Liver (tissue), 9 donors: Measurements from ENCODE around the gene TMEM168. TPM values are rescaled to one million over a fixed set of nuclear protein-coding genes. Genes with fewer than 3 reads are reported as not detected.

Source experiments
- DNase-seq: peaks from one replicate; pipeline ENCODE4 v3.0.0-alpha.2; 2017; ENCODE audit warnings: low spot score
- H3K27ac ChIP-seq, 2 donors: one replicate each; pipeline ENCODE4 v1.7.0; 2013; ENCODE audit warnings: inconsistent platforms in 2 of 2, low read length in 2 of 2, control low read depth in 1 of 2, low read depth in 1 of 2, mild to moderate bottlenecking in 1 of 2
- H3K27me3 ChIP-seq, 4 donors: one replicate each; pipeline versions ENCODE4 v1.6.1 to v1.7.0; 2013; ENCODE audit warnings: low read length in 3 of 4, inconsistent platforms in 1 of 4, mild to moderate bottlenecking in 1 of 4, moderate library complexity in 1 of 4; ENCODE audit not compliant: control insufficient read depth in 4 of 4, insufficient read depth in 4 of 4
- H3K36me3 ChIP-seq, 4 donors: one replicate each; pipeline versions ENCODE4 v1.6.1 to v1.7.0; 2013; ENCODE audit warnings: low read length in 3 of 4, mild to moderate bottlenecking in 3 of 4, low read depth in 1 of 4, moderate library complexity in 1 of 4; ENCODE audit not compliant: control insufficient read depth in 4 of 4, insufficient read depth in 3 of 4
- H3K4me1 ChIP-seq, 4 donors: one replicate each; pipeline versions ENCODE4 v1.6.1 to v1.7.0; 2013; ENCODE audit warnings: low read length in 3 of 4, mild to moderate bottlenecking in 3 of 4, moderate library complexity in 1 of 4; ENCODE audit not compliant: control insufficient read depth in 4 of 4, insufficient read depth in 4 of 4
- H3K4me3 ChIP-seq, 3 donors: one replicate each; pipeline versions ENCODE4 v1.6.1 to v1.7.0; 2013; ENCODE audit warnings: low read length in 3 of 3, control low read depth in 1 of 3, low read depth in 1 of 3, mild to moderate bottlenecking in 1 of 3
- H3K9ac ChIP-seq, 2 donors: one replicate each; pipeline ENCODE4 v1.7.0; 2013; ENCODE audit warnings: low read length in 2 of 2, mild to moderate bottlenecking in 2 of 2, moderate library complexity in 2 of 2, control low read depth in 1 of 2, low read depth in 1 of 2
- H3K9me3 ChIP-seq, 4 donors: one replicate each; pipeline versions ENCODE4 v1.6.1 to v1.7.0; 2013; ENCODE audit warnings: low read length in 3 of 4; ENCODE audit not compliant: control insufficient read depth in 4 of 4
- EGR1 ChIP-seq, 2 donors: IDR thresholded peaks; 2 replicates each; pipeline ENCODE4 v1.6.1; 2016 to 2018; ENCODE audit warnings: antibody characterized with exemption in 2 of 2, low read depth in 2 of 2
- FOXA1 ChIP-seq: IDR thresholded peaks from 2 replicates; pipeline ENCODE4 v1.6.1; 2016; ENCODE audit warnings: antibody characterized with exemption
- FOXA2 ChIP-seq: IDR thresholded peaks from 2 replicates; pipeline ENCODE4 v1.6.1; 2016; ENCODE audit warnings: antibody characterized with exemption
- GABPA ChIP-seq, 2 donors: IDR thresholded peaks in 1 of 2; conservative IDR thresholded peaks in 1 of 2; 2 replicates each; pipeline ENCODE4 v1.6.1; 2016; ENCODE audit warnings: antibody characterized with exemption in 2 of 2, mild to moderate bottlenecking in 1 of 2, moderate library complexity in 1 of 2
- HNF4A ChIP-seq, 2 donors: conservative IDR thresholded peaks; 2 replicates each; pipeline ENCODE4 v1.6.1; 2016; ENCODE audit warnings: antibody characterized with exemption in 2 of 2, mild to moderate bottlenecking in 2 of 2
- HNF4G ChIP-seq: IDR thresholded peaks from 2 replicates; pipeline ENCODE4 v1.6.1; 2016; ENCODE audit warnings: antibody characterized with exemption
- NR2F2 ChIP-seq: IDR thresholded peaks from 2 replicates; pipeline ENCODE4 v1.6.1; 2016; ENCODE audit warnings: antibody characterized with exemption
- RAD21 ChIP-seq, 2 donors: IDR thresholded peaks; 2 replicates each; pipeline ENCODE4 v1.6.1; 2016; ENCODE audit warnings: antibody characterized with exemption in 2 of 2, mild to moderate bottlenecking in 2 of 2
- RXRA ChIP-seq, 2 donors: IDR thresholded peaks; 2 replicates each; pipeline ENCODE4 v1.6.1; 2017 to 2018; ENCODE audit warnings: antibody characterized with exemption in 2 of 2, mild to moderate bottlenecking in 1 of 2
- SP1 ChIP-seq: IDR thresholded peaks from 2 replicates; pipeline ENCODE4 v1.6.1; 2018; ENCODE audit warnings: antibody characterized with exemption, mild to moderate bottlenecking
- TAF1 ChIP-seq: conservative IDR thresholded peaks from 2 replicates; pipeline ENCODE4 v1.6.1; 2016; ENCODE audit warnings: antibody characterized with exemption, mild to moderate bottlenecking
- YY1 ChIP-seq: IDR thresholded peaks from 2 replicates; pipeline ENCODE4 v1.6.1; 2016; ENCODE audit warnings: antibody characterized with exemption, mild to moderate bottlenecking
- WGBS: extraction: QIAGEN DNeasy Blood & Tissue Kit; methylation state at CpG from one replicate; pipeline ENCODE4 v1.1.7; 2013; 5-methylcytosine and 5-hydroxymethylcytosine counted together
- polyA plus RNA-seq, 2 donors: library from polyadenylated mRNA; stranded (reverse) in 1 of 2; unstranded in 1 of 2; fragments of 200-250 nt in 1 of 2; fragments of >200 nt in 1 of 2; fragmentation: Nextera tagmentation in 1 of 2; extraction: Ambion mirVana in 1 of 2; gene quantifications; one replicate each; pipeline versions ENCODE4 v1.2.1 to v1.2.3, GENCODE V29; 2013 to 2015
- total RNA-seq, 2 donors: library from RNA; depleted of rRNA; stranded (reverse); fragments of >200 nt; gene quantifications; one replicate each; pipeline ENCODE4 v1.2.3, GENCODE V29; 2014
- TF ChIP-seq, protein P1 (sequence below): IDR thresholded peaks from 2 replicates; pipeline ENCODE4 v1.6.1; 2016; ENCODE audit warnings: antibody characterized with exemption, mild to moderate bottlenecking
- TF ChIP-seq, protein P2 (sequence below): IDR thresholded peaks from 2 replicates; pipeline ENCODE4 v1.6.1; 2016; ENCODE audit warnings: antibody characterized with exemption
- TF ChIP-seq, protein P3 (sequence below): IDR thresholded peaks from 2 replicates; pipeline ENCODE4 v1.6.1; 2016; ENCODE audit warnings: antibody characterized with exemption
- TF ChIP-seq, protein P4 (sequence below): fragments of 150-350 bp; IDR thresholded peaks from 2 replicates; pipeline ENCODE4 v1.5.1; 2017; ENCODE audit warnings: improper control_type of control experiment, low read depth, low read length; ENCODE audit not compliant: missing input control
- TF ChIP-seq, protein P5 (sequence below): IDR thresholded peaks from 2 replicates; pipeline ENCODE4 v1.6.1; 2016; ENCODE audit warnings: antibody characterized with exemption
- donor health status: healthy.
- donor health status: healthy.
- donor health status: healthy.
- donor health status: healthy.
- donor health status: healthy.

TMEM168 gene
- total and polyA plus RNA-seq, 4 donors, result 4.6 to 16.8 (median 7.7) TPM

DNA sequence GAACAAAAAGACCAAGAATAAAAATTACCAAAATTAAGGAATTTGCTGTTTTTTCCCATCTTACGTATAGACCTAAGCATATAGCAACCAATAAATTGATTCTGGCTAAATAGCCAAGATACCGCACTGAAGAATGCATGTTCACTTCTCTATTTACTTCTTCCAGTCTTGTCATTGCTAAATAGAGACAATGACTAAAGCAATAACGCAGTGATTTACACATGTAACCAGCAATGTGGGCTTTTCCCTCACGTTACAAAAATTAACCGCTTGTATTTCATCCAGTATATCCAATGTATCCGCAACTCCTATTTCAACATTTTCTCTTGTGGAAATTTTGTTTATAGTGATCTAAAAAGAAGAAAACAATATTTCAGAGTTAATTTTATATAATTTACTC, 5.6 kb downstream of the TMEM168 start:
- Histone ChIP-seq H3K27me3 (no peaks in the 10 kb centered on the region), H3K4me3 (no peak overlapping the region), H3K27ac (no peak overlapping the region), H3K4me1 (peaks cover 4 to 11% (median 6%) of the 10 kb centered on the region in 4 donors), H3K36me3 (peaks cover 0 to 6% (median 3%) of the 10 kb centered on the region in 4 donors), H3K9me3 (no peaks in the 10 kb centered on the region), H3K9ac (no peak overlapping the region)
- TF ChIP-seq, protein P1, sequence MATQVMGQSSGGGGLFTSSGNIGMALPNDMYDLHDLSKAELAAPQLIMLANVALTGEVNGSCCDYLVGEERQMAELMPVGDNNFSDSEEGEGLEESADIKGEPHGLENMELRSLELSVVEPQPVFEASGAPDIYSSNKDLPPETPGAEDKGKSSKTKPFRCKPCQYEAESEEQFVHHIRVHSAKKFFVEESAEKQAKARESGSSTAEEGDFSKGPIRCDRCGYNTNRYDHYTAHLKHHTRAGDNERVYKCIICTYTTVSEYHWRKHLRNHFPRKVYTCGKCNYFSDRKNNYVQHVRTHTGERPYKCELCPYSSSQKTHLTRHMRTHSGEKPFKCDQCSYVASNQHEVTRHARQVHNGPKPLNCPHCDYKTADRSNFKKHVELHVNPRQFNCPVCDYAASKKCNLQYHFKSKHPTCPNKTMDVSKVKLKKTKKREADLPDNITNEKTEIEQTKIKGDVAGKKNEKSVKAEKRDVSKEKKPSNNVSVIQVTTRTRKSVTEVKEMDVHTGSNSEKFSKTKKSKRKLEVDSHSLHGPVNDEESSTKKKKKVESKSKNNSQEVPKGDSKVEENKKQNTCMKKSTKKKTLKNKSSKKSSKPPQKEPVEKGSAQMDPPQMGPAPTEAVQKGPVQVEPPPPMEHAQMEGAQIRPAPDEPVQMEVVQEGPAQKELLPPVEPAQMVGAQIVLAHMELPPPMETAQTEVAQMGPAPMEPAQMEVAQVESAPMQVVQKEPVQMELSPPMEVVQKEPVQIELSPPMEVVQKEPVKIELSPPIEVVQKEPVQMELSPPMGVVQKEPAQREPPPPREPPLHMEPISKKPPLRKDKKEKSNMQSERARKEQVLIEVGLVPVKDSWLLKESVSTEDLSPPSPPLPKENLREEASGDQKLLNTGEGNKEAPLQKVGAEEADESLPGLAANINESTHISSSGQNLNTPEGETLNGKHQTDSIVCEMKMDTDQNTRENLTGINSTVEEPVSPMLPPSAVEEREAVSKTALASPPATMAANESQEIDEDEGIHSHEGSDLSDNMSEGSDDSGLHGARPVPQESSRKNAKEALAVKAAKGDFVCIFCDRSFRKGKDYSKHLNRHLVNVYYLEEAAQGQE, result no peak
- TF ChIP-seq GABPA (IDR thresholded peaks at IDR 0.05 in 1 of 2, conservative IDR thresholded peaks at IDR 0.05 in 1 of 2) (no peak), EGR1 (IDR thresholded peaks at IDR 0.05; ENCODE audit: low read depth in 2 of 2) (no peak)
- TF ChIP-seq, protein P2, sequence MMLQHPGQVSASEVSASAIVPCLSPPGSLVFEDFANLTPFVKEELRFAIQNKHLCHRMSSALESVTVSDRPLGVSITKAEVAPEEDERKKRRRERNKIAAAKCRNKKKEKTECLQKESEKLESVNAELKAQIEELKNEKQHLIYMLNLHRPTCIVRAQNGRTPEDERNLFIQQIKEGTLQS, result no peak
- DNase-seq, result no peak
- 95% methylated on average over 6 of the region's 6 CpGs for WGBS

DNA sequence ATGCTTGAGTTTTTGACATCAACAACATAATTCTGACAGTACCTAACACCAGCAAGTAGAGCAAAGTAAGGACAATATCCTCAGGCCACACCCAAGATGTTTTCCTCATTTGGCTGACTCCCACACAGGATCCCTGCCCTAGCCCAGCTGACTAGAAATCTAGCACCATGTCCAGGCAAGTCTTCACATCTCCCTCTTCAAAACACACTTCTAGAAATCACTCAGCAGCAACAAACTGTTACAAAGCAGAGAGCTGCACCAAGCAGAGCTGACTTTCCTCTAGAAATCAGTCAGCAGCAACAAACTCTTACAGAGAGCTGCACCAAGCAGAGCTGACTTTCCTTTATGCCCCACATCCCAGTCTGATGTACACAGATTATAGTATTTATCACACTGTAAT, 7.7 kb downstream of the TMEM168 start:
- DNase-seq, result no peak
- no peak overlapping the region for H3K9ac ChIP-seq
- H3K4me1 ChIP-seq, result peaks cover 0 to 1% (median 0%) of the 10 kb centered on the region in 4 donors

More for the DNA sequence above, 7.7 kb downstream of the TMEM168 start:
- Histone ChIP-seq H3K36me3 (peaks cover 0 to 6% (median 3%) of the 10 kb centered on the region in 4 donors), H3K27me3 (no peaks in the 10 kb centered on the region), H3K9me3 (no peaks in the 10 kb centered on the region), H3K4me3 (no peak overlapping the region), H3K27ac (no peak overlapping the region)
- TF ChIP-seq TAF1 (no peak), FOXA1 (no peak), RAD21 (IDR thresholded peaks at IDR 0.05) (no peak), FOXA2 (no peak), EGR1 (IDR thresholded peaks at IDR 0.05; ENCODE audit: low read depth in 2 of 2) (no peak), HNF4A (conservative IDR thresholded peaks at IDR 0.05) (no peak), RXRA (IDR thresholded peaks at IDR 0.05) (no peak), SP1 (no peak), YY1 (no peak), NR2F2 (no peak), HNF4G (no peak), GABPA (IDR thresholded peaks at IDR 0.05 in 1 of 2, conservative IDR thresholded peaks at IDR 0.05 in 1 of 2) (no peak)
- TF ChIP-seq, protein P3, sequence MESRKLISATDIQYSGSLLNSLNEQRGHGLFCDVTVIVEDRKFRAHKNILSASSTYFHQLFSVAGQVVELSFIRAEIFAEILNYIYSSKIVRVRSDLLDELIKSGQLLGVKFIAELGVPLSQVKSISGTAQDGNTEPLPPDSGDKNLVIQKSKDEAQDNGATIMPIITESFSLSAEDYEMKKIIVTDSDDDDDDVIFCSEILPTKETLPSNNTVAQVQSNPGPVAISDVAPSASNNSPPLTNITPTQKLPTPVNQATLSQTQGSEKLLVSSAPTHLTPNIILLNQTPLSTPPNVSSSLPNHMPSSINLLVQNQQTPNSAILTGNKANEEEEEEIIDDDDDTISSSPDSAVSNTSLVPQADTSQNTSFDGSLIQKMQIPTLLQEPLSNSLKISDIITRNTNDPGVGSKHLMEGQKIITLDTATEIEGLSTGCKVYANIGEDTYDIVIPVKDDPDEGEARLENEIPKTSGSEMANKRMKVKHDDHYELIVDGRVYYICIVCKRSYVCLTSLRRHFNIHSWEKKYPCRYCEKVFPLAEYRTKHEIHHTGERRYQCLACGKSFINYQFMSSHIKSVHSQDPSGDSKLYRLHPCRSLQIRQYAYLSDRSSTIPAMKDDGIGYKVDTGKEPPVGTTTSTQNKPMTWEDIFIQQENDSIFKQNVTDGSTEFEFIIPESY, result no peak
- TF ChIP-seq, protein P4, sequence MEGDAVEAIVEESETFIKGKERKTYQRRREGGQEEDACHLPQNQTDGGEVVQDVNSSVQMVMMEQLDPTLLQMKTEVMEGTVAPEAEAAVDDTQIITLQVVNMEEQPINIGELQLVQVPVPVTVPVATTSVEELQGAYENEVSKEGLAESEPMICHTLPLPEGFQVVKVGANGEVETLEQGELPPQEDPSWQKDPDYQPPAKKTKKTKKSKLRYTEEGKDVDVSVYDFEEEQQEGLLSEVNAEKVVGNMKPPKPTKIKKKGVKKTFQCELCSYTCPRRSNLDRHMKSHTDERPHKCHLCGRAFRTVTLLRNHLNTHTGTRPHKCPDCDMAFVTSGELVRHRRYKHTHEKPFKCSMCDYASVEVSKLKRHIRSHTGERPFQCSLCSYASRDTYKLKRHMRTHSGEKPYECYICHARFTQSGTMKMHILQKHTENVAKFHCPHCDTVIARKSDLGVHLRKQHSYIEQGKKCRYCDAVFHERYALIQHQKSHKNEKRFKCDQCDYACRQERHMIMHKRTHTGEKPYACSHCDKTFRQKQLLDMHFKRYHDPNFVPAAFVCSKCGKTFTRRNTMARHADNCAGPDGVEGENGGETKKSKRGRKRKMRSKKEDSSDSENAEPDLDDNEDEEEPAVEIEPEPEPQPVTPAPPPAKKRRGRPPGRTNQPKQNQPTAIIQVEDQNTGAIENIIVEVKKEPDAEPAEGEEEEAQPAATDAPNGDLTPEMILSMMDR, result no peak
- TF ChIP-seq, protein P2, result no peak
- TF ChIP-seq, protein P5, sequence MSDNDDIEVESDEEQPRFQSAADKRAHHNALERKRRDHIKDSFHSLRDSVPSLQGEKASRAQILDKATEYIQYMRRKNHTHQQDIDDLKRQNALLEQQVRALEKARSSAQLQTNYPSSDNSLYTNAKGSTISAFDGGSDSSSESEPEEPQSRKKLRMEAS, result no peak
- TF ChIP-seq, protein P1, result no peak
